ENCODE results near the gene ANKRD17. TPM values are rescaled to one million over a fixed set of nuclear protein-coding genes. Genes with fewer than 3 reads are reported as not detected.
A peak's percentile ranks its signal among the peaks of the same experiment; 100 is the strongest.

The ANKRD17 gene
- total and polyA plus RNA-seq, 9 of the 15 experiments (the other 6 are each of a cell fraction or from before 2014, with no cell fraction given): 25.5 to 86.9 (median 52.2) TPM

GRCh38 chr4:73068491-73069337 is 189.9 kb downstream of the ANKRD17 start (continued):
- TF ChIP-seq ZMIZ1 (IDR thresholded peaks at IDR 0.05; ENCODE audit: low read depth in 2 of 2, low read length in 2 of 2) (no peak), PBX2 (CRISPR knock-in tag; IDR thresholded peaks at IDR 0.05; ENCODE audit: low read depth) (no peak), PBX2 (tag; conservative IDR thresholded peaks at IDR 0.05; ENCODE audit: low read depth) (no peak), JUN (IDR thresholded peaks at IDR 0.05; ENCODE audit: borderline replicate concordance, low read depth, low read length) (no peak), JUN (CRISPR knock-in tag; IDR thresholded peaks at IDR 0.05; ENCODE audit: borderline replicate concordance) (no peak), ETV1 (tag; conservative IDR thresholded peaks at IDR 0.05; ENCODE audit: low read depth) (peak; percentile 49; the same call in 1 of the 2 replicates), HMGN3 (IDR thresholded peaks at IDR 0.05; ENCODE audit: borderline replicate concordance, extremely low read depth, insufficient read length, low read depth, low read length) (no peak), ZFP1 (CRISPR knock-in tag; IDR thresholded peaks at IDR 0.05) (no peak), NFRKB (IDR thresholded peaks at IDR 0.05; ENCODE audit: low read depth) (peak; percentile 19; the same call in 1 of the 2 replicates), ZNF592 (IDR thresholded peaks at IDR 0.05) (0 out of 2 replicates have a peak, but pooled peaks have one; percentile 22), C11orf30 (IDR thresholded peaks at IDR 0.05; ENCODE audit: low read depth) (peak; percentile 12; the same call in 1 of the 2 replicates), POLR3G (IDR thresholded peaks at IDR 0.05; ENCODE audit: extremely low read depth, insufficient read length, insufficient replicate concordance) (no peak), ELF2 (CRISPR knock-in tag; IDR thresholded peaks at IDR 0.05) (0 out of 2 replicates have a peak, but pooled peaks have one; percentile 8), TEAD4 (IDR thresholded peaks at IDR 0.05; ENCODE audit: low read length) (no peak), TEAD4 (CRISPR knock-in tag; IDR thresholded peaks at IDR 0.05; ENCODE audit: borderline replicate concordance) (no peak), ZNF24 (IDR thresholded peaks at IDR 0.05) (0 out of 2 replicates have a peak, but pooled peaks have one; percentile 30), KLF10 (CRISPR knock-in tag; IDR thresholded peaks at IDR 0.05) (no peak)
